ENCODE measurements around the gene MCHR1. TPM values are rescaled to one million over a fixed set of nuclear protein-coding genes. Genes with fewer than 3 reads are reported as not detected.
A peak's percentile ranks its signal among the peaks of the same experiment; 100 is the strongest.

MCHR1 gene
- total and polyA plus RNA-seq, 2 of the 4 experiments (the other 2 are of a cell fraction) = 1.4 to 3.2 TPM

DNA sequence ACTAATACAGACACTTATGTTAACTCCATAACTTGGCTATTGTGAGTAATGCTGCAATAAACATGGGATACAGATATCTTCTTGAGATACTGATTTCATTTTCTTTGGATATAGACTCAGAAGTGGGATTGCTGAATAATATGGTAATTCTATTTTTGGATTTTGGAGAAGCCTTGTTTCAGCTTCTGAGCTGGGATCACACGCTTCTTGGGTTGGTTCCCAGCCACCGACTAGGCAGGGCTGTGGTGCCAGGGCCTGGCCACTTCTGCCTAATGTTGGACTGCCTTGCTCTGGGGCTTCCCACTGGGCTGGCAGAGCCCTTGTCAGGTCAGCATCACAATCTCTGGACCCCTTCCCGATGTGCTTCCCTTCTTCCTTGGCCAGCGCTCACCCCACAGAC, 14.0 kb upstream of the MCHR1 start:
- CTCF ChIA-PET = no interaction called here
- Histone ChIP-seq H4K8ac (ENCODE audit: low read depth in 2 of 2, low read length in 2 of 2) (peak overlapping the region in 1 of 2 experiments; percentile 62; a peak in 3 of 4 replicates), H2BK5ac (ENCODE audit: low read depth, low read length, poor library complexity, severe bottlenecking) (peak overlapping the region; percentile 30), H2AK5ac (ENCODE audit: low read depth, low read length) (peak overlapping the region; percentile 86), H4K91ac (ENCODE audit: insufficient read depth, low read depth, low read length) (peak overlapping the region; percentile 1; the same call in 1 of the 2 replicates), H2BK20ac (ENCODE audit: low read depth, low read length) (peak overlapping the region; percentile 2; the same call in 1 of the 2 replicates), H2BK15ac (ENCODE audit: low read depth, low read length) (0 out of 3 replicates have a peak overlapping the region, but pooled peaks have one; percentile 4), H3K4me2 (ENCODE audit: low read depth, low read length) (peak overlapping the region; percentile 7; the same call in 1 of the 2 replicates), H3K27me3 (ENCODE audit: control insufficient read depth, insufficient read depth, low read length) (no peaks in the 10 kb centered on the region), H3K9me1 (ENCODE audit: insufficient read depth, low read length) (peaks cover 4% of the 10 kb centered on the region; the same call in 1 of the 2 replicates), H3K36me3 (ENCODE audit: control insufficient read depth, insufficient read depth, low read length) (no peaks in the 10 kb centered on the region), H3K56ac (ENCODE audit: extremely low read depth, insufficient read depth, low read length) (no peak overlapping the region), H2AK9ac (replicated peaks; ENCODE audit: low read depth, low read length, poor library complexity) (no peak overlapping the region), H4K5ac (ENCODE audit: low read depth, low read length) (peak overlapping the region; percentile 84), H3K4me3 (ENCODE audit: insufficient read depth, low read depth, low read length) (no peak overlapping the region), H3K9me3 (ENCODE audit: control insufficient read depth, insufficient read depth, low read length) (no peaks in the 10 kb centered on the region), H4K20me1 (ENCODE audit: insufficient read depth, low read length) (no peaks in the 10 kb centered on the region), H3K14ac (replicated peaks; ENCODE audit: low read depth, low read length) (peak overlapping the region; percentile 50; the same call in 1 of the 2 replicates), H3K79me1 (ENCODE audit: low read depth in 1 of 2, low read length in 2 of 2) (no peaks in the 10 kb centered on the region), H3K4ac (ENCODE audit: low read depth, low read length) (peak overlapping the region; percentile 14; the same call in 1 of the 2 replicates), H2AFZ (replicated peaks; ENCODE audit: low read length, poor library complexity) (peak overlapping the region; percentile 16), H3K4me1 (ENCODE audit: control insufficient read depth, insufficient read depth, low read length) (peaks cover 17% of the 10 kb centered on the region), H3K18ac (ENCODE audit: low read depth, low read length) (peak overlapping the region; percentile 58), H2BK120ac (ENCODE audit: low read depth, low read length) (peak overlapping the region; percentile 35; the same call in 1 of the 2 replicates), H3K23ac (ENCODE audit: low read depth, low read length) (peak overlapping the region; percentile 0; the same call in 1 of the 2 replicates), H3K27ac (ENCODE audit: insufficient read depth, low read length) (peak overlapping the region; percentile 88), H3K9ac (ENCODE audit: low read depth, low read length) (peak overlapping the region; percentile 2; the same call in 1 of the 2 replicates)
- intact Hi-C loops (cut with micrococcal nuclease) (no loop called here), dilution Hi-C loops (cut with HindIII; ENCODE audit: low sequenced_read_pairs, unreplicated experiment) (no loop called here), in situ Hi-C loops (cut with MboI; ENCODE audit: low sequenced_read_pairs) (no loop called here)
- DNase-seq (peak; percentile 85), ATAC-seq (ENCODE audit: low read depth) (peak; percentile 67)
- no TSS peak for BruUV-seq (replicated peaks)
- peak; percentile 69 for TF ChIP-seq CEBPB (IDR thresholded peaks at IDR 0.05; ENCODE audit: low read depth, low read length)
- TF ChIP-seq, protein P1, sequence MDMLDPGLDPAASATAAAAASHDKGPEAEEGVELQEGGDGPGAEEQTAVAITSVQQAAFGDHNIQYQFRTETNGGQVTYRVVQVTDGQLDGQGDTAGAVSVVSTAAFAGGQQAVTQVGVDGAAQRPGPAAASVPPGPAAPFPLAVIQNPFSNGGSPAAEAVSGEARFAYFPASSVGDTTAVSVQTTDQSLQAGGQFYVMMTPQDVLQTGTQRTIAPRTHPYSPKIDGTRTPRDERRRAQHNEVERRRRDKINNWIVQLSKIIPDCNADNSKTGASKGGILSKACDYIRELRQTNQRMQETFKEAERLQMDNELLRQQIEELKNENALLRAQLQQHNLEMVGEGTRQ (IDR thresholded peaks at IDR 0.05; ENCODE audit: low read depth, low read length) = no peak
- TF ChIP-seq FOS (IDR thresholded peaks at IDR 0.05; ENCODE audit: low read depth, low read length) = peak; percentile 54
- POLR2A ChIA-PET (ENCODE audit: unreplicated experiment) = interaction anchor here (0.6 kb wide), 1 partner anchor 303 kb away, joined by 4 read pairs; no protein-coding TSS in a partner anchor
- 17% methylated on average over 1 of the region's 4 CpGs; no CpG with 5 or more reads in 1 of the 2 experiments for WGBS, 2 experiments (ENCODE audit: extremely low coverage in 2 of 2, insufficient read length in 1 of 2)
